Adrenal gland (tissue), 12 donors: ENCODE data around the gene ESR2. TPM values are rescaled to one million over a fixed set of nuclear protein-coding genes. Genes with fewer than 3 reads are reported as not detected.

ENCODE experiments used
- DNase-seq, 7 donors: peaks; one replicate each; pipeline ENCODE4 v3.0.0-alpha.2; 2019 to 2020
- H3K27ac ChIP-seq, 5 donors: fragments of 200-600 bp; sonication (generic) in 4 of 5; 1 replicate in 3 of 5; 2 replicates in 2 of 5; pipeline versions ENCODE4 v1.5.1 to v1.8.0; 2016 to 2020; ENCODE audit warnings: mild to moderate bottlenecking in 1 of 5
- H3K27me3 ChIP-seq: fragments of 200-600 bp; 2 replicates; pipeline ENCODE4 v1.8.0; 2021
- H3K36me3 ChIP-seq, 2 donors: fragments of 200-600 bp; replicated peaks in 1 of 2; 1 replicate in 1 of 2; 2 replicates in 1 of 2; pipeline versions ENCODE4 v1.5.1 to v1.8.0; 2018 to 2022
- H3K4me1 ChIP-seq, 2 donors: fragments of 200-600 bp; replicated peaks in 1 of 2; 1 replicate in 1 of 2; 2 replicates in 1 of 2; pipeline versions ENCODE4 v1.5.1 to v1.8.0; 2018 to 2021
- H3K4me3 ChIP-seq, 4 donors: fragments of 200-600 bp; sonication (generic) in 3 of 4; one replicate each; pipeline ENCODE4 v1.5.1; 2016 to 2018
- H3K9me3 ChIP-seq, 3 donors: fragments of 200-600 bp; sonication (generic) in 1 of 3; replicated peaks in 1 of 3; 1 replicate in 2 of 3; 2 replicates in 1 of 3; pipeline versions ENCODE4 v1.5.1 to v1.8.0; 2016 to 2021
- CTCF ChIP-seq, 6 experiments: fragments of 450-650 bp in 4 of 6; fragments of 200-600 bp in 2 of 6; sonication (generic) in 1 of 6; IDR thresholded peaks; 1 replicate in 5 of 6; 2 replicates in 1 of 6; pipeline versions ENCODE4 v1.5.1 to v1.8.0; 2016 to 2021; ENCODE audit warnings: antibody characterized with exemption in 6 of 6, mild to moderate bottlenecking in 2 of 6, moderate library complexity in 1 of 6
- POLR2A ChIP-seq, 2 donors: fragments of 450-650 bp; IDR thresholded peaks; one replicate each; pipeline ENCODE4 v1.6.1; 2017; ENCODE audit warnings: antibody characterized with exemption in 2 of 2, mild to moderate bottlenecking in 2 of 2, moderate library complexity in 1 of 2
- WGBS, 4 donors: extraction: QIAGEN DNeasy Blood & Tissue Kit in 2 of 4; methylation state at CpG; one replicate each; pipeline versions ENCODE4 v1.1.5 to v1.1.7; 2013 to 2017; 5-methylcytosine and 5-hydroxymethylcytosine counted together
- intact Hi-C, 2 donors: fragments of 100-400 bp; cut with DNase I; formaldehyde crosslinking; loops; one replicate each; pipeline versions ENCODE4 v1.14.1 to v1.15.0; 2022 to 2023
- polyA plus RNA-seq, 3 donors: library from polyadenylated mRNA; stranded (reverse); fragments of 200-250 nt in 2 of 3; fragments of 350-450 nt in 1 of 3; fragmentation: Illumina TruSeq in 1 of 3; extraction: RNeasy Lipid Tissue Mini Kit (QIAGEN cat#74804) in 1 of 3; gene quantifications; one replicate each; pipeline ENCODE4 v1.2.3, GENCODE V29; 2013 to 2014
- total RNA-seq, 9 donors: library from RNA; depleted of rRNA in 4 of 9; stranded (reverse); fragments of >200 nt in 4 of 9; fragments of 120-200 nt in 1 of 9; fragmentation: NEBNext Ultra II Directional in 1 of 9; extraction: Animal tissue kit (Norgen Biotek cat#: 25700) in 1 of 9; gene quantifications; one replicate each; pipeline versions ENCODE4 v1.1.0 to v1.2.4, GENCODE V29; 2013 to 2023
- donor health status: healthy with polysubstance abuse.
- donor health status: Bipolar disorder and iron deficiency.
- donor health status: DM: yes; HTN: yes; CAD: no.
- donor health status: DM: no; HTN: no; CAD: no.
- donor health status: DM: no; HTN: no; CAD: no.
- donor health status: DM: yes; HTN: yes; CAD: no.

ESR2 gene
- total and polyA plus RNA-seq, 12 donors = 3.0 to 36.0 (median 18.8) TPM

- TF ChIP-seq CTCF (IDR thresholded peaks at IDR 0.05) (no peak), POLR2A (IDR thresholded peaks at IDR 0.05) (no peak)
- Histone ChIP-seq H3K27me3 (no peaks in the 10 kb centered on the region), H3K36me3 (no peaks in the 10 kb centered on the region), H3K27ac (peak overlapping the region in 3 of 5 donors; percentile 12 to 84 (median 54)), H3K4me1 (peaks cover 0 to 3% of the 10 kb centered on the region in 2 donors), H3K4me3 (no peak overlapping the region), H3K9me3 (no peaks in the 10 kb centered on the region)
- intact Hi-C loops = no loop called here
- peak in 4 of 7 donors; percentile 24 to 65 (median 36) for DNase-seq
- 46 to 51% (median 49%) methylated on average over 7 of the region's 7 CpGs for WGBS, 4 donors
Measured at GRCh38 chr14:64082837-64083236, 211.3 kb downstream of the ESR2 start.

- peaks cover 0 to 3% of the 10 kb centered on the region in 2 donors for H3K4me1 ChIP-seq
- DNase-seq = no peak
- H3K27ac ChIP-seq = no peak overlapping the region
- intact Hi-C loops = no loop called here
- no peaks in the 10 kb centered on the region for H3K36me3 ChIP-seq
- no peaks in the 10 kb centered on the region for H3K9me3 ChIP-seq
- TF ChIP-seq POLR2A (IDR thresholded peaks at IDR 0.05) (no peak), CTCF (IDR thresholded peaks at IDR 0.05) (no peak)
- H3K4me3 ChIP-seq = no peak overlapping the region
- no peaks in the 10 kb centered on the region for H3K27me3 ChIP-seq
- 90 to 98% (median 96%) methylated on average over 3 of the region's 3 CpGs for WGBS, 4 donors
Measured at GRCh38 chr14:64081174-64081746, 212.9 kb downstream of the ESR2 start.

- DNase-seq = no peak
- TF ChIP-seq POLR2A (IDR thresholded peaks at IDR 0.05) (no peak), CTCF (IDR thresholded peaks at IDR 0.05) (no peak)
- Histone ChIP-seq H3K9me3 (no peaks in the 10 kb centered on the region), H3K4me3 (no peak overlapping the region), H3K4me1 (peaks cover 0 to 4% of the 10 kb centered on the region in 2 donors), H3K27me3 (no peaks in the 10 kb centered on the region), H3K36me3 (no peaks in the 10 kb centered on the region), H3K27ac (no peak overlapping the region)
- intact Hi-C loops = no loop called here
- 88 to 91% (median 90%) methylated on average over 2 of the region's 2 CpGs for WGBS, 4 donors
Measured at GRCh38 chr14:64080452-64080851, 213.7 kb downstream of the ESR2 start.

GRCh38 chr14:64075613-64076005 lies 218.6 kb downstream of the ESR2 start:
- intact Hi-C loops = no loop called here
- peaks cover 0 to 9% of the 10 kb centered on the region in 2 donors for H3K36me3 ChIP-seq
- TF ChIP-seq POLR2A (IDR thresholded peaks at IDR 0.05) = no peak
- TF ChIP-seq CTCF (IDR thresholded peaks at IDR 0.05) = no peak
- H3K4me3 ChIP-seq = no peak overlapping the region
- H3K4me1 ChIP-seq = peaks cover 0 to 12% of the 10 kb centered on the region in 2 donors
- H3K27ac ChIP-seq = peak overlapping the region in 2 of 5 donors; percentile 56 to 59
- H3K9me3 ChIP-seq = no peaks in the 10 kb centered on the region
- 79 to 88% (median 83%) methylated on average over 1 of the region's 1 CpG for WGBS, 4 donors
- DNase-seq = no peak
- H3K27me3 ChIP-seq = no peaks in the 10 kb centered on the region
